Left kidney (tissue), 2 donors: ENCODE measurements around the gene RIC3. TPM values are rescaled to one million over a fixed set of nuclear protein-coding genes. Genes with fewer than 3 reads are reported as not detected.

Experiments
- DNase-seq: peaks from one replicate; pipeline ENCODE4 v3.0.0-alpha.2; 2013
- polyA plus RNA-seq: library from polyadenylated mRNA; unstranded; fragments of 120-200 nt; gene quantifications from one replicate; pipeline ENCODE4 v1.2.1, GENCODE V29; 2013; ENCODE audit not compliant: insufficient read length

The RIC3 gene
- polyA plus RNA-seq, 1 donor, result 21.0 TPM

- DNase-seq, result no peak
Measured at GRCh38 chr11:8105133-8105532, 63.7 kb downstream of the RIC3 start.

GRCh38 chr11:8103909-8104308 lies 64.9 kb downstream of the RIC3 start:
- DNase-seq, result no peak

DNA sequence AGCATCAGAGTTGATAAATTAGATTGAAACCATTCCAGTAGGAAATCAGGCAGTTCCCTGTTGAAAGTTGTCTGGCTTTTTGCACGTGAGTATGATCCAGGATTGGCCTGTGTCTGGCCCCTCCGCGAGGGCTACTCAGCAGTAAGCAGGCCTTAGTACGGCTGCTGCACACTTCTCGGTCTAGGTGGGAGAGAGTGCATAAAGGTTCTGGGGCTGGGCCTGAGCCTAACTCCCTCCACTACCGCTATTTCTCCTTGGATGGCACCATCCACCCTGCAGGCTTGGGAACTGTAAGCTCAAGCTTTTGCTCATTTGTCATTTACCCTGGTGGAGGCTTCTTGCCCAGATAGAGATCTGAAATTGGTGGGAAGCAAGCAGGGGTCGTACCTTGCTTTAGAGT lies 65.9 kb downstream of the RIC3 start:
- no peak for DNase-seq

DNA sequence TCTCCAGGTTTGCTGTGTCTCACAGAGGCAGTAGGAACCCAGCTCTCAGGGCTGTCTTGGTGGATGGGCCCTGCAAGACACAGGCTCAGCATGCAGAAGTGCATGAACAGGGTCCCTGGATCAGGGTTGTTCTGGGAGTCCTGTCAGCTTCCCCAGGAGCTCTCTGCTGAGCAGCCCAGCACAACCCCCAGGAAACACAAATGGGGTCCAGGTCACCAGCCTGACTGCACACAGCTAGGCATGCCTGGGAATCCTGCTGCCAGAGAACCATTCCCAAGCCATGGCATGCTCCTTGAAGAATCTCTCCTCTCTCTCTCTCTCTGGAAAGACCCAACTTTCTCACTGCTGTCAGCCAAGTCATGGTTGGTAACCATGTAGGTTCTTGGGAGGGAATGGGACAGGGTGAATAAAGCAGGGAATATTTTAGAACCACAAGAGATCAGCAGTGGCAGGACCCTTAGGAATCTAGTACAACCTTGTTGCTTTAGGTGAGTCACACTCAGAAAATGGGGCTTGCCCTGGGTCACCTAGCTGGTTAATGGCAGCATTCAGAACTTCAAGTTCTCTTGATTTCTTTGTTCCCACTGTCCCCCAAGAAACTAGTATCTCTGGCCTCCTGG lies 66.4 kb downstream of the RIC3 start:
- DNase-seq, result no peak

- DNase-seq, result no peak
Measured at GRCh38 chr11:8101421-8101820, 67.4 kb downstream of the RIC3 start.

GRCh38 chr11:8100605-8101004 lies 68.2 kb downstream of the RIC3 start:
- DNase-seq, result no peak

- no peak for DNase-seq
Measured at GRCh38 chr11:8100158-8100557, 68.7 kb downstream of the RIC3 start.

DNA sequence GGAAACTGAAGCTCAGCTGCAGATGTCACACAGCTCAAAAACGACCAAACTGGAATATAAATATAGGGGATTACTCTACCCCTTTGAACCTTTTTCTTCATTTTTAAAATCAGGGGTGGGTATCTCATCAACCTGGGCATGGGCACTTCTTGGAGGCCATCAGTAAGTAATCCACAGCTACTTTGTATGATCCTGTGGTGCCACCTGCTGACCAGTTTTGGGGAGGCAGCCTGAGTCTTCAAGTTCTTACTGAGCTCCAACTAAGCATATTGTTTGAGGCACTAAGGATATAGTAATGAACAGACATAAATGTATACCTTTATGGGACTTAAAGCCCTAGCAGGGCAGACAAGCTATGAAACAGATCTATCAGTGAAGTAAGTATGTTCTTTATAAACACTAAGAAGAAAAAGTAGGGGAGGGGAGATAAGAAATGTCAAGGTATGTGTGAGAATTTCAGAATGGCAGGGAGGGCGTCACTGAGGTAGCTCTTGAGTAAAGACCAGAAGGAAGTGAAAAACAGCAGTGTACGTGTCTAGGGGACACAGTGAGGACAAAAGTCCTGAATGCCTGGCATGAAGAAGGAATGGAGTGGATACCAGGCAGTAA lies 69.4 kb downstream of the RIC3 start:
- DNase-seq, result peak; percentile 75

- no peak for DNase-seq
Measured at GRCh38 chr11:8098879-8099278, 69.9 kb downstream of the RIC3 start.

- DNase-seq, result no peak
Measured at GRCh38 chr11:8098361-8098760, 70.5 kb downstream of the RIC3 start.

- DNase-seq, result no peak
Measured at GRCh38 chr11:8097926-8098325, 70.9 kb downstream of the RIC3 start.

DNA sequence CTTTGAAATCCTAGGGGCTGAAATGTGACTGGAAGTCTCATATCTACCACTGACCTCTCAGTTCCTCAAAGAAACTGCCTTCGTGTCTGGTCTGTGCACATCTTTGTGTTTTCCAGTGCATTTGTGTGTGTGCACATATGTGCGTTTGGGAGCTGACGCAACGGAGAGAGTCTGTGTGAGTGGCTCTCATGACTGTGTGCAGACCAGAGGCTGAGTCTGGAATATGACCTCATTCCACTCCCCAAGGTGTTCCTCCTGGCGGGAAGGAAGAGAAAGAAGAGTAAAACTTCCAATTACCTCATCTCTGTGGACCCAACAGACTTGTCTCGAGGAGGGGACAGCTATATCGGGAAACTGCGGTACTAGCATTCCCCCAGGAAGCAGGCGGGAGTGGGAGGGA lies 71.4 kb downstream of the RIC3 start:
- no peak for DNase-seq

DNA sequence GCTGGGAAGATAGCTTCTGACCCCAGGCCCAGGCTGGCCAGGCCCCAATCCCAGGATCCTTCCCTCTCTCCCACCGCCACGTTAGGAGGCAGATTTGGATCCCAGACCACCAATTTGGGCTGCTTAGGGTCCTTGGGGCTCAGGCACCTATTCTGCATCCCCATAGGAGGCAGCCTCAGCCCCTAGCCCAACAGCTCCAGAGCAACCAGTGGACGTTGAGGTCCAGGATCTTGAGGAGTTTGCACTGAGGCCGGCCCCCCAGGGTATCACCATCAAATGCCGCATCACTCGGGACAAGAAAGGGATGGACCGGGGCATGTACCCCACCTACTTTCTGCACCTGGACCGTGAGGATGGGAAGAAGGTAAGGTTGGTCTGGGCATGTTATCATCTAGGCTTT lies 71.8 kb downstream of the RIC3 start:
- no peak for DNase-seq

- DNase-seq, result no peak
Measured at GRCh38 chr11:8096575-8096974, 72.2 kb downstream of the RIC3 start.

DNA sequence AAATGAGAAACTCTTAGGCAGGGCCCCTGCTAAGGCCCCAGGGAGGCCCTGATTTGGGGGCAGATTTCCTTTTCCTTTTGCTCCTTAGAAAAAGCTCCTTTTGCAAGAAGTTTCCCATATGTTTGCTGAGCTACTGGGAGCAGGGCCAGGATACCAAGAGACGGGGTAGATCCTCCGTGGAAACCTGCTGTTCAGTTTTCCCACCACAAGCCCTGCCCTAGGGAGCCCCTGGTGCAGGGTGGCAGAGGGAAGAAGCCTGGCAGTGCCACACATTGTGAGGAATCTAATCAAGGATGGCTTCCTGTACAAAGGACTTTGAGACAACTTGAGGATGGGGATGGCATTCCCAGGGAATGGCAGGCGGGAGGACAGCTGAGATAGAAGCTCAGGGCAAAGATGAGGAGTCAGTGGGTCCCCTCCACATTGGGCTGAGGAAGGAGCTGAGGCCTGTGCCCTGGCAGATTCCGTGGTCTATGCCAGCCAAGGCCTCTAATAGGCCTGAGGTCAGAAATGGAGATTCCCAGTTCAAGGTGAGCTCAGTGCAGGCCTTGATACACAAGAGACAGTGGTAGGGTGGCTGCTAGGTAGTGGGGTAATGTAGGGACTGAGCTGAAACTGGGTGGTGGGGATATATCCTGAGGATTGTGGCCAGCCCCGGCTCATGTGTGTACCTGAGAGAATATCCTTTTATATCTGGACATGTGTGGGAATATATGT lies 72.9 kb downstream of the RIC3 start:
- no peak for DNase-seq

DNA sequence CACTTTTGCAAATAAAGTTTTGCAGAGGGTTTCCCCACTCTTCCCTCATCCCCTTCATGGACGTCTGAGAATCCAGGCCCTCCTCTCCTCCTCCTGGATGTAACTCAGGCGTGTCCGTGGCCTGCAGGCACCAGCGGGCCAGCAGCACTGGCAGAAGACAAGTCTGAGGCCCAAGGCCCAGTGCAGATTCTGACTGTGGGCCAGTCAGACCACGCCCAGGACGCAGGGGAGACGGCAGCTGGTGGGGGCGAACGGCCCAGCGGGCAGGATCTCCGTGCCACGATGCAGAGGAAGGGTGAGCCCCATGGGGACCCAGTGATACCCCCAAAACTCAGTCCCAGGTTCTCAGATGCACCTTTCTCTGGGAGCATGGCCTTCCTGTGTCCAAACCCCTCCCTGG lies 73.5 kb downstream of the RIC3 start:
- DNase-seq, result no peak

DNA sequence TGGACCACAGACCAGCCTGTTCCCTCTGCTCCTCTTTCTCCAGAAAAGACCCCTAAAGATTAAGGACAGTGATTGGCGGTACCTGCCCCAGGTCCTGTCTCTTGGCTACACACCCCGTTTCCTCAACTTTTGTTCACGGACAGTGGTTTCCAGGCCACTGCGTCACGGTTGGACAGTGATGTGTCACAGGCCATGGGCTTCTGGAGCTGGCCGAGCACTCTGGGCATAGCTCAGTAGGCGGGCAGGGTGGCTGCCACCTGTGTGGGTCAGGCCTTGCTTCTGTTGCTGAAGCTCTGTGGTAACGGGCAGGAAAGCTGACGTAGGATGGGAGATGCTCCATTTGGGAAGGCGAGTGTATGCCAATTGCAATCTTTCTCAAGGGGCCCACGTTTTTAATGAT lies 74.2 kb downstream of the RIC3 start:
- DNase-seq, result no peak

DNA sequence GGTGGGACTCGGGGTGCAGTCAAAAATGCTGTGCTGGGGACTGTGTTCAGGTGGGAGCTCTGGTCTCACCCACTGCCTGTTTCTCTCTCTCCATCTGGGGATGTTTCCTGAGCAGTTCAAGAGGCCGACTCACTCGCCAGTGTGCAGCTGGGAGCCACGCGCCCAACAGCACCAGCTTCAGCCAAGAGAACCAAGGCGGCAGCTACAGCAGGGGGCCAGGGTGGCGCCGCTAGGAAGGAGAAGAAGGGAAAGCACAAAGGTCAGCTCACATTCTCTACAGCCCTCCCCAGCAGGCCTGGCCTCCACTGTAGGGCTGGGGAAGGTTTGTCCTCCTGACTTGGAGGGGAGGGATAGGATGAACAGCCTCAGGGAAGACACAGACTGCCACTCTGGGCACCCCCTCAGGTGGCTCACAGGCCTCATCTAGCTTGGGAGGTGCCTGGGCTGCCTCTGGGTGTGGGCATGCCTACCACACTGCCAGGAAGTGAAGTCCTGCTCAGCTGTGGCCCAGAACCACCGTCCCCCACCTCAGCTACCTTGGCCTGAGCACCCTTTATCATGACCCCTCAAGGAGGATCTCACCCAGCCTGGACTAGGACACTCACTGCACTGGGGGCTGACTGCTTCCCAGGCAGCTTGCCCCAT lies 74.8 kb downstream of the RIC3 start:
- no peak for DNase-seq

DNA sequence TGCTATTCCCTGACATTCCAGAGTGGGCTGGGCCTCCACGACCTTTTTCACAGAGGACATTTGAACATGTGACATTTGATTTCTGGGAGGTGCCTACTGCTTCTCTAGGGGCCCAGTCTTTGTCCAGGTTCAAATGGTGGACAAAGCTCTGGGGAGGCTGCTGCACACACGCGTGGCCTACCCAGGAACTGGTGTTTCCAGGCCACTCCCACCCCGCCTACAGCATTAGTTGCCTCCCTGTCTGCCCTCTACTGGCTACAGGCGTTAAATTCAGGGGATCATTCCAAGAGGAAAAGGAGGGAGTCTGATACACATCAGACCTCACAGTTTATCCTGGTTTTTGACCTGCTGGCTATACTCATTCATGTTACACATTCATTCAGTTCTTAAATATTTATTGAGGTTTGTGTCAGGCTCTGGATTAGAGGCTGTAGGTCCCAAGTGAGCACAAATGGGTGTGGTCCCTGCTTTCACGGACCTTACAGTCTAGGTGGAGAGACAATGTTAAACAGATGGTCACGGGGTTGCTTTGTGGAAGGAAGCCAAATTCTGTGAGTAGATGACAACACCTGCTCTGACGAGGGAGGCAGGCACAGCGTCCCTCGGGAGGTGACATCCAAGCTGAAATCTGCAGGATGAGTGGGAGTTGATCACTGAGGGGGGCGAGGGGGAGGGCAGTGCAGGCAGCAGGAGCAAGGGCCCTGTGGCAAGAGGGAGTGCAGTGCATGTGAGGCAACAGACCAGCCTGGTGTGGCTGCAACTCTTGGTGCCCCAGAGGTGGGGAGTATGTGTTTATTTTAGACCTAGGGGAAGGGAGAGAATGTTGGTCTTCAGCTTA lies 76.0 kb downstream of the RIC3 start:
- DNase-seq, result no peak

- no peak for DNase-seq
Measured at GRCh38 chr11:8091721-8092120, 77.1 kb downstream of the RIC3 start.

GRCh38 chr11:8090756-8091155 lies 78.1 kb downstream of the RIC3 start:
- DNase-seq, result no peak

- no peak for DNase-seq
Measured at GRCh38 chr11:8089791-8090510, 78.9 kb downstream of the RIC3 start.
